ENCODE results near the gene HNRNPK. TPM values are rescaled to one million over a fixed set of nuclear protein-coding genes. Genes with fewer than 3 reads are reported as not detected.

Gene HNRNPK
- total and polyA plus RNA-seq, 2 donors (not counting 1 experiment from before 2014, with no cell fraction given) = 475 to 558 TPM

DNA sequence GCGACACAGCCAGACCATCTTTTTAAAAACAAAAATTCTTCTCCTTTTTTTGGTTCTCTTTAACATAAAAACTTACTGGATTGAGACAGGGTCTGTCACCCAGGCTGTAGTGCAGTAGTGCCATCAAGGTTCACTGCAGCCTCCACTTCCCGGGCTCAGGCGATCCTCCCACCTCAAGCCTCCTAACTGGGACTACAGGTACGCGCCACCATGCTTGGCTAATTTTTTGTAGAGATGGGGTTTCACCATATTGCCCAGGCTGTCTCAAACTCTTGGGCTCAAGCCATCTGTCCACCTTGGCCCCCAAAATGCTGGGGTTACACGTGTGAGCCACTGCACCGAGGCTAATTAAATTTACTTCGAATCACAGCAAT lies 13.8 kb downstream of the HNRNPK start:
- TF ChIP-seq, protein P1, sequence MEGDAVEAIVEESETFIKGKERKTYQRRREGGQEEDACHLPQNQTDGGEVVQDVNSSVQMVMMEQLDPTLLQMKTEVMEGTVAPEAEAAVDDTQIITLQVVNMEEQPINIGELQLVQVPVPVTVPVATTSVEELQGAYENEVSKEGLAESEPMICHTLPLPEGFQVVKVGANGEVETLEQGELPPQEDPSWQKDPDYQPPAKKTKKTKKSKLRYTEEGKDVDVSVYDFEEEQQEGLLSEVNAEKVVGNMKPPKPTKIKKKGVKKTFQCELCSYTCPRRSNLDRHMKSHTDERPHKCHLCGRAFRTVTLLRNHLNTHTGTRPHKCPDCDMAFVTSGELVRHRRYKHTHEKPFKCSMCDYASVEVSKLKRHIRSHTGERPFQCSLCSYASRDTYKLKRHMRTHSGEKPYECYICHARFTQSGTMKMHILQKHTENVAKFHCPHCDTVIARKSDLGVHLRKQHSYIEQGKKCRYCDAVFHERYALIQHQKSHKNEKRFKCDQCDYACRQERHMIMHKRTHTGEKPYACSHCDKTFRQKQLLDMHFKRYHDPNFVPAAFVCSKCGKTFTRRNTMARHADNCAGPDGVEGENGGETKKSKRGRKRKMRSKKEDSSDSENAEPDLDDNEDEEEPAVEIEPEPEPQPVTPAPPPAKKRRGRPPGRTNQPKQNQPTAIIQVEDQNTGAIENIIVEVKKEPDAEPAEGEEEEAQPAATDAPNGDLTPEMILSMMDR (conservative IDR thresholded peaks at IDR 0.05 in 1 of 2, IDR thresholded peaks at IDR 0.05 in 1 of 2; ENCODE audit: low read depth in 1 of 2, low read length in 2 of 2) = no peak
- no peak for TF ChIP-seq EZH2 (IDR thresholded peaks at IDR 0.05; ENCODE audit: low read length, missing control alignments)
- Histone ChIP-seq H2AFZ (ENCODE audit: low read length) (no peak overlapping the region), H3K9me3 (ENCODE audit: control insufficient read depth, insufficient read depth, low read depth, low read length) (no peaks in the 10 kb centered on the region), H3K4me3 (replicated peaks in 1 of 4; ENCODE audit: control extremely low read depth in 1 of 4, insufficient read depth in 1 of 4, low read depth in 3 of 4, low read length in 4 of 4) (no peak overlapping the region), H4K20me1 (ENCODE audit: control insufficient read depth, extremely low read depth, insufficient read depth, low read length) (no peaks in the 10 kb centered on the region), H3K4me2 (ENCODE audit: extremely low read depth, insufficient read depth, low read length) (no peak overlapping the region), H3K36me3 (ENCODE audit: control insufficient read depth, insufficient read depth, low read length) (peaks cover 3% of the 10 kb centered on the region), H3K9ac (ENCODE audit: insufficient read depth, low read length) (no peak overlapping the region), H3K27me3 (ENCODE audit: control insufficient read depth, insufficient read depth, low read length) (no peaks in the 10 kb centered on the region), H3K27ac (ENCODE audit: insufficient read depth, low read length) (no peak overlapping the region), H3K79me2 (ENCODE audit: control insufficient read depth, insufficient read depth, low read length) (no peaks in the 10 kb centered on the region), H3K4me1 (ENCODE audit: control insufficient read depth, extremely low read depth, insufficient read depth, low read length) (no peaks in the 10 kb centered on the region)
- DNase-seq (ENCODE audit: low read depth in 2 of 2) = no peak

DNA sequence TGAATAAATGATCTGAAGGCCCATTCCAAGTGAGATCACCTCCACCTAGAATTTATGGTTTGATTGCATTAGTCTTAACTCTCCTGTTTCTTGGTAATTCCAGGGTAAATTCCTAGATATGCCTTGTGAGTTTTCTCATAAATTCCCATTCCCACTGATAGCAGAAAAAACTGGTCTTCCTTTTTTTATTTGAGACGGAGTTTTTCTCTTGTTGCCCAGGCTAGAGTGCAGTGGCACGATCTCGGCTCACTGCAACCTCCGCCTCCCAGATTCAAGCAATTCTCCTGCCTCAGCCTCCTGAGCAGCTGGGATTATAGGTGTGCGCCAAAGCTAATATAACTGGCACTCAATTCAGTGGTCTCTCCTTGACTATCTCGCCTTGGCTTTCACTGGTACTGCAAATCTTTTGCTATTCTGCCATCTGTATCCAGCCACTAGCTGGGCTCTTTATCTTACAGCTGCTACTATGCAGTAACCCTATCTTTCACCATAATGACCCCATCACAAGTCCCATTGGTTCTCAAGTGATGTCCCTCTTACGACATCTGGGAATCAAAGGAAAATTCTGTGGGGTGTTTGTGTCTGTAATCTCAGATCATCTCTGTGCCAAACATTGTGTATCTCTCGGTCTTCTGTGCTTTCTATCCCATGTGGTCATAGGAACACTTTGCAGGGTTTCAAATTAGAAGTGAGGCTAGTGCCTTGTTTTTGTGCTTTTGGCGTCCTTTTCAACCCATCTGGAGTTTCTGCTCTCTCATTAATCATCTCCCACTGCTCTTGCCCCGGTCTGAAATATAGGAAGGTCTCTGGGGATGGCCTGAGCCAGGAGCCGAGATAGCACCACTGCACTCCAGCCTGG lies 14.4 kb downstream of the HNRNPK start:
- Histone ChIP-seq H2AFZ (ENCODE audit: low read length) (no peak overlapping the region), H3K79me2 (ENCODE audit: control insufficient read depth, insufficient read depth, low read length) (no peaks in the 10 kb centered on the region), H3K27ac (ENCODE audit: insufficient read depth, low read length) (no peak overlapping the region), H3K36me3 (ENCODE audit: control insufficient read depth, insufficient read depth, low read length) (peaks cover 3% of the 10 kb centered on the region), H3K9ac (ENCODE audit: insufficient read depth, low read length) (no peak overlapping the region), H3K27me3 (ENCODE audit: control insufficient read depth, insufficient read depth, low read length) (no peaks in the 10 kb centered on the region), H3K9me3 (ENCODE audit: control insufficient read depth, insufficient read depth, low read depth, low read length) (no peaks in the 10 kb centered on the region), H4K20me1 (ENCODE audit: control insufficient read depth, extremely low read depth, insufficient read depth, low read length) (no peaks in the 10 kb centered on the region), H3K4me1 (ENCODE audit: control insufficient read depth, extremely low read depth, insufficient read depth, low read length) (no peaks in the 10 kb centered on the region), H3K4me2 (ENCODE audit: extremely low read depth, insufficient read depth, low read length) (no peak overlapping the region), H3K4me3 (replicated peaks in 1 of 4; ENCODE audit: control extremely low read depth in 1 of 4, insufficient read depth in 1 of 4, low read depth in 3 of 4, low read length in 4 of 4) (no peak overlapping the region)
- no peak for TF ChIP-seq EZH2 (IDR thresholded peaks at IDR 0.05; ENCODE audit: low read length, missing control alignments)
- TF ChIP-seq, protein P1 (conservative IDR thresholded peaks at IDR 0.05 in 1 of 2, IDR thresholded peaks at IDR 0.05 in 1 of 2; ENCODE audit: low read depth in 1 of 2, low read length in 2 of 2) = no peak
- peak in 1 of 2 donors; percentile 59 for DNase-seq (ENCODE audit: low read depth in 2 of 2)

DNA sequence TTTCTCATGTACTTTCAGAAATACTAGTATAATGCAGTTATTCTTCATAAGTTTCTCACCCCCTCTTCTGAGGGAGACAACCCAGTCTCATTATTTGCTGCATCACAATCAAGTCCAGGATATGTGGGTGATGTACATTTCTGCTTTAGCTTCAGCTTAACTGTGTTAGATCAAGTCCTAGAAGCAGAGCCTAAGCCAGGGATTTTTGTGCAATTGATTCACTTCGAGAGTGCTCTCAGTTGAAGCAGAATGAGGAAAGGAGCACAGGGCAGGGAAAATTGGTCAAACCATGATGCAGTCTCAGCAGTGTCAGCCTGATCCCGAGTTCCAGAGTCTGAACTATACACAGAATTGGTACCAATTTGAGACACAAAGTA lies 15.1 kb downstream of the HNRNPK start:
- Histone ChIP-seq H3K4me1 (ENCODE audit: control insufficient read depth, extremely low read depth, insufficient read depth, low read length) (no peaks in the 10 kb centered on the region), H3K9ac (ENCODE audit: insufficient read depth, low read length) (no peak overlapping the region), H3K27me3 (ENCODE audit: control insufficient read depth, insufficient read depth, low read length) (no peaks in the 10 kb centered on the region), H3K4me2 (ENCODE audit: extremely low read depth, insufficient read depth, low read length) (no peak overlapping the region), H3K36me3 (ENCODE audit: control insufficient read depth, insufficient read depth, low read length) (peaks cover 3% of the 10 kb centered on the region), H3K27ac (ENCODE audit: insufficient read depth, low read length) (no peak overlapping the region), H3K4me3 (replicated peaks in 1 of 4; ENCODE audit: control extremely low read depth in 1 of 4, insufficient read depth in 1 of 4, low read depth in 3 of 4, low read length in 4 of 4) (no peak overlapping the region), H4K20me1 (ENCODE audit: control insufficient read depth, extremely low read depth, insufficient read depth, low read length) (no peaks in the 10 kb centered on the region), H3K79me2 (ENCODE audit: control insufficient read depth, insufficient read depth, low read length) (no peaks in the 10 kb centered on the region), H2AFZ (ENCODE audit: low read length) (no peak overlapping the region), H3K9me3 (ENCODE audit: control insufficient read depth, insufficient read depth, low read depth, low read length) (no peaks in the 10 kb centered on the region)
- peak in 1 of 2 donors; percentile 50 for DNase-seq (ENCODE audit: low read depth in 2 of 2)
- TF ChIP-seq, protein P1 (conservative IDR thresholded peaks at IDR 0.05 in 1 of 2, IDR thresholded peaks at IDR 0.05 in 1 of 2; ENCODE audit: low read depth in 1 of 2, low read length in 2 of 2) = no peak
- no peak for TF ChIP-seq EZH2 (IDR thresholded peaks at IDR 0.05; ENCODE audit: low read length, missing control alignments)
